Breast epithelium (tissue), 4 donors: Measurements from ENCODE around the gene SYT2. TPM values are rescaled to one million over a fixed set of nuclear protein-coding genes. Genes with fewer than 3 reads are reported as not detected.

Experiments used
- DNase-seq, 2 donors: peaks; one replicate each; pipeline ENCODE4 v3.0.0-alpha.2; 2019; ENCODE audit warnings: low spot score in 2 of 2
- H3K27ac ChIP-seq, 2 donors: fragments of 200-600 bp; sonication (generic) in 1 of 2; one replicate each; pipeline ENCODE4 v1.5.1; 2016 to 2019; ENCODE audit warnings: mild to moderate bottlenecking in 1 of 2
- H3K27me3 ChIP-seq, 2 donors: fragments of 200-600 bp; sonication (generic) in 1 of 2; one replicate each; pipeline versions ENCODE4 v1.5.1 to v1.6.0; 2017 to 2019; ENCODE audit warnings: control low read depth in 1 of 2, mild to moderate bottlenecking in 1 of 2
- H3K36me3 ChIP-seq: fragments of 200-600 bp; one replicate; pipeline ENCODE4 v1.5.1; 2019
- H3K4me1 ChIP-seq, 2 donors: fragments of 200-600 bp; sonication (generic); one replicate each; pipeline ENCODE4 v1.5.1; 2016 to 2019; ENCODE audit warnings: control low read depth in 1 of 2
- H3K4me3 ChIP-seq, 3 donors: fragments of 200-600 bp; sonication (generic); 1 replicate in 2 of 3; 2 replicates in 1 of 3; pipeline ENCODE4 v1.5.1; 2016 to 2019; ENCODE audit warnings: mild to moderate bottlenecking in 3 of 3, moderate library complexity in 2 of 3
- H3K9me3 ChIP-seq, 2 donors: fragments of 200-600 bp; sonication (generic) in 1 of 2; one replicate each; pipeline ENCODE4 v1.5.1; 2016 to 2019; ENCODE audit warnings: control low read depth in 1 of 2
- CTCF ChIP-seq, 3 donors: fragments of 450-650 bp; IDR thresholded peaks; one replicate each; pipeline ENCODE4 v1.5.1; 2016 to 2017; ENCODE audit warnings: antibody characterized with exemption in 3 of 3, mild to moderate bottlenecking in 3 of 3, moderate library complexity in 3 of 3
- POLR2A ChIP-seq: fragments of 450-650 bp; IDR thresholded peaks from one replicate; pipeline ENCODE4 v1.6.1; 2016; ENCODE audit warnings: antibody characterized with exemption, mild to moderate bottlenecking, moderate library complexity
- POLR2AphosphoS5 ChIP-seq, 3 donors: sonication (generic); formaldehyde crosslinking; IDR thresholded peaks; one replicate each; pipeline ENCODE4 v1.6.1; 2017; ENCODE audit warnings: antibody characterized with exemption in 3 of 3
- intact Hi-C: fragments of 100-400 bp; cut with DNase I; formaldehyde crosslinking; loops from one replicate; pipeline ENCODE4 v1.15.1; 2023; ENCODE audit warnings: low total_unique reads
- total RNA-seq, 3 donors: library from RNA; depleted of rRNA; stranded (reverse); fragments of >200 nt; gene quantifications; one replicate each; pipeline ENCODE4 v1.1.0, GENCODE V29; 2016

The SYT2 gene
- total RNA-seq, 3 donors from 2014 or later: under 0.01 to 0.15 (median under 0.01) TPM

GRCh38 chr1:202568826-202569225, 141.4 kb downstream of the SYT2 start:
- no peaks in the 10 kb centered on the region for H3K9me3 ChIP-seq
- intact Hi-C loops: no loop called here
- H3K36me3 ChIP-seq: no peaks in the 10 kb centered on the region
- TF ChIP-seq CTCF (IDR thresholded peaks at IDR 0.05) (no peak), POLR2A (no peak), POLR2AphosphoS5 (IDR thresholded peaks at IDR 0.05) (no peak)
- peak overlapping the region; percentile 21 to 65 for H3K27ac ChIP-seq
- no peak overlapping the region for H3K4me3 ChIP-seq
- H3K4me1 ChIP-seq: peaks cover 0 to 3% of the 10 kb centered on the region in 2 donors
- H3K27me3 ChIP-seq: no peaks in the 10 kb centered on the region
- DNase-seq: no peak

- no peak for TF ChIP-seq POLR2A
- no peak for TF ChIP-seq CTCF (IDR thresholded peaks at IDR 0.05)
- TF ChIP-seq POLR2AphosphoS5 (IDR thresholded peaks at IDR 0.05): no peak
- intact Hi-C loops: no loop called here
- no peak for DNase-seq
- Histone ChIP-seq H3K27me3 (no peaks in the 10 kb centered on the region), H3K27ac (peak overlapping the region; percentile 21 to 43), H3K36me3 (no peaks in the 10 kb centered on the region), H3K9me3 (no peaks in the 10 kb centered on the region), H3K4me3 (no peak overlapping the region), H3K4me1 (peaks cover 0 to 3% of the 10 kb centered on the region in 2 donors)
Measured at GRCh38 chr1:202568410-202568809, 141.8 kb downstream of the SYT2 start.

GRCh38 chr1:202567738-202568137, 142.5 kb downstream of the SYT2 start:
- TF ChIP-seq POLR2A (no peak), CTCF (IDR thresholded peaks at IDR 0.05) (no peak), POLR2AphosphoS5 (IDR thresholded peaks at IDR 0.05) (no peak)
- Histone ChIP-seq H3K4me3 (no peak overlapping the region), H3K27me3 (no peaks in the 10 kb centered on the region), H3K36me3 (no peaks in the 10 kb centered on the region), H3K9me3 (no peaks in the 10 kb centered on the region), H3K4me1 (peaks cover 0 to 3% of the 10 kb centered on the region in 2 donors), H3K27ac (peak overlapping the region; percentile 21 to 43)
- no peak for DNase-seq
- intact Hi-C loops: no loop called here

GRCh38 chr1:202565890-202566602, 144.2 kb downstream of the SYT2 start:
- TF ChIP-seq CTCF (IDR thresholded peaks at IDR 0.05) (no peak), POLR2A (no peak), POLR2AphosphoS5 (IDR thresholded peaks at IDR 0.05) (no peak)
- Histone ChIP-seq H3K9me3 (no peaks in the 10 kb centered on the region), H3K27ac (peak overlapping the region; percentile 33 to 41), H3K4me3 (no peak overlapping the region), H3K27me3 (no peaks in the 10 kb centered on the region), H3K36me3 (no peaks in the 10 kb centered on the region), H3K4me1 (peaks cover 0 to 3% of the 10 kb centered on the region in 2 donors)
- DNase-seq: no peak
- intact Hi-C loops: no loop called here

- Histone ChIP-seq H3K9me3 (no peaks in the 10 kb centered on the region), H3K27ac (peak overlapping the region; percentile 23 to 51), H3K4me1 (peaks cover 0 to 3% of the 10 kb centered on the region in 2 donors), H3K36me3 (no peaks in the 10 kb centered on the region), H3K4me3 (no peak overlapping the region), H3K27me3 (no peaks in the 10 kb centered on the region)
- TF ChIP-seq POLR2AphosphoS5 (IDR thresholded peaks at IDR 0.05): no peak
- TF ChIP-seq CTCF (IDR thresholded peaks at IDR 0.05): no peak
- TF ChIP-seq POLR2A: no peak
- intact Hi-C loops: no loop called here
- DNase-seq: no peak
Measured at GRCh38 chr1:202564958-202565495, 145.2 kb downstream of the SYT2 start.
